ENCODE results near the gene RNU11.
"Not testable (repeated sequence)": the region's sequence is repeated elsewhere in the genome, so short reads cannot be mapped to it uniquely, and the experiment has no call there.

Gene RNU11

DNA sequence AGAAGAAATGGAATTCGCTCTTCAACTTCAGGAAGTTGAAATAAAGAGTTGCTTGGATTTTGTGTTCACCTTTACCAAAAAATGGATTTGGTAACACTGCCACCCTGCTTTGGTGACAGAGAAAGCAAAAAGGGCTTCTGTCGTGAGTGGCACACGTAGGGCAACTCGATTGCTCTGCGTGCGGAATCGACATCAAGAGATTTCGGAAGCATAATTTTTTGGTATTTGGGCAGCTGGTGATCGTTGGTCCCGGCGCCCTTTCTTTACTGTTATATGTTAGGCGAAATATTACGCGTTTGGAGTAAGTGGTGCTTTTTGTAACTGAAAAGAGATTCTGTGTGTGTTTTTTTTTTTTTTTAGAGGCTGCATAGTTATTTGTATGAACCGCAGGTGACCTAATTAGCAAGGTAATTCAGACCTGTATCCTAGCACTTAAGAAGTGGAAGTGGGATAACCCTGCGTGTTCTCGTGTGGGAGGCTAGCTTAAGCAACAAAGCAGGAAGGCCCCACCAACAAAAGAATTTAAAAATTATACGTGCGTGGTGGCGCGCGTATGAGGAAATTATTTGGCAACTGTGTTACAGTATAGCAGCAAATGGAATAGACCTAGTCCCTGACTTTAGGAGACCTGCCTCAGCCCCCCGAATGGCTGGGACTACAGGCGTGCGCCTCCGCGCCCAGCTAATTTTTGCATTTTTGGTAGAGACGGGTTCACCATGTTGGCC is at the start of gene RNU11:
Gene RNU11 (plus strand): TSS at position 127 of the 725 bp plus-strand sequence.
- DNase-seq = peak; percentile 75

DNA sequence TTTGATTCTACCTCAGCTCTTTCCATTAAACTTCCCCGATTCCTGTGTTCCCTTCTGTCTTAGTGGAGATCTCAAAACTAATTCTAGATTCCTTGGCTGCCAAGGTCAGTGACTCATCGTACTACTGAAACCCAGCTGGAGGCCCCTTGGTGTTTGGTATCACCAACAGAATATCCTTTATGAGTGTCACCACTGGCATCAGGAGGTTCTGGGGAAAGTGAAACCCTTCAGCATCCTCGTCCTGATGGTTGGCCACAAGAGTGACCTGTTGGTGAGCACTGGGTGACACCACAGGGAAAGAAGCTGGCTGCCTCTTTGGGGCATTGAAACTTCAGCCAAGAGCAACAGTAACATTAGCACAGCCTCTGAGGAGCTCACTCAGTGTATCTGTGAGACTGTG is 46.7 kb upstream of the RNU11 start:
- no peak for DNase-seq

DNA sequence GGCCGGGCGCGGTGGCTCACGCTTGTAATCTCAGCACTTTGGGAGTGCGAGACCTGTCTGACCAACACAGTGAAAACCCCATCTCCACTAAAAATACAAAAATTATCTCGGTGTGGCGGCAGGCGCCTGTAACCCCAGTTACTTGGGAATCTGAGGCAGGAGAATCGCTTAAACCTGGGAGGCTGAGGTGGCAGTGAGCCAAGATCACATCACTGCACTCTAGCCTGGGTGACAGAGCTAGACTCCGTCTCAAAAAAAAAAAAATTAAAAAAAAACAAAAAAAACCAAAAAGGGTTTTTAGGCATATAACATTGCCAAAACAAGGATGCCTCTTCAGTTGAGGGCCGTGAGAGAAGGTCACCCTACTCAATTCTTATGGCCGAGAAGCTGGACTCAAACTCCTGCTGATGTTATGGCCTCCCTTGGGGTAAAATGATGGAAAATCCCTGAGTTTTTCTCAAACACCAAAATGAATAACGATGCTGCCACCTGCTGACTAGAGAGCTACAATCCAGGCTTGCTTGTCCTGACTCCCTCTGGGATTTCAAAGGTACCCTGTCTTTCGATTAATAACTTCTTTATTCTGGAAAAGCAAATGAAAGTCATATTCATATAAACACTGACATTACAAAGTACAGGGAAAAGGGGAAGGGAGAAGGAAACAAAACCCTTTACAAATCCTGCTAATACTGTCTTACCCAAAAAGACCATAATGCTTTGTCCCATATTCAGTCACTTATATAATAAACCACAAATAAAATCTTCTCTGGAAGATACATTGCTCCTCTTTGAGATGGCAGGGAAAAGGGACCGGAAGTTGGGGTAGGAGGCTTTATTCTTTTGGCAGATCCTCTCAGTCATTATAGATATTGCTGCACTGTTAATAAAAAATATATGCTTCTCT is 45.6 kb upstream of the RNU11 start:
- DNase-seq = no peak

DNA sequence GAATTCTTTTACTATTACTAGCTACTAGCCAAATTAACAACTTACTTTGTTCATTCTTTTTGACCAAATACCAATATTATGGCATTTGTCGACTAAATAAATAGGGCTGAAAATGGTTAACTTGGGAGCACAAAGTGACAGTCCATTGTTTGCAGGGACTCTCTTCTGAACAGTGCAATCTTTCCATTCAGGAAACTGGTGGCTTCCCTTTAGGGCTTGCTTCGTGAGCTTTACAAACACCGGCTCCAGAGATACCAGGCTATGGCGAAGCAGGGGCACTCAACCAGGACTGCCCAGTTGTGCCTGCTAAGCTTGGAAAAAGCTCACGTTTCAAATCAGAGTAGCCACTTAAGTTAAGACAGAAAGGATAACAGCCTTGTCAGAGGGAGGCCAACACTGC is 44.0 kb upstream of the RNU11 start:
- no peak for DNase-seq

DNA sequence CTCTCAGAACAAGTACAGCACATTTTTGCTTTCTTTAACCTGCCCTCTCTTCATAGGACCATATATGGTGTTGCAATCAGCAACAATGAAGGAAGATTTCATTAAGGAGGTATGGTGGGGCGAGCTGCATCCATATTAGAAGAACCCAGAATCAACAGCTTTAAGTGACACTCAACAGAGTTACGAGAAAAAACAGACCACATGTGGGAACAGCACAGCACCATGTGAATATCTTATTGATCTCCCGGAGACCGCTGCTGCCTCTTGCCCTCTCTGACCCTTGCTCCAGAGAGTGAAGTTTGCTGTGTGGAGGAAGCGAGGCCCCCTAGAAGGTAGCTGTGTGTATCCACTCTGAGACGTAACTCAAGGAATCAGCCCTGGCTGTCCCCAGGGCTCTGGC is 43.4 kb upstream of the RNU11 start:
- DNase-seq = no peak

DNA sequence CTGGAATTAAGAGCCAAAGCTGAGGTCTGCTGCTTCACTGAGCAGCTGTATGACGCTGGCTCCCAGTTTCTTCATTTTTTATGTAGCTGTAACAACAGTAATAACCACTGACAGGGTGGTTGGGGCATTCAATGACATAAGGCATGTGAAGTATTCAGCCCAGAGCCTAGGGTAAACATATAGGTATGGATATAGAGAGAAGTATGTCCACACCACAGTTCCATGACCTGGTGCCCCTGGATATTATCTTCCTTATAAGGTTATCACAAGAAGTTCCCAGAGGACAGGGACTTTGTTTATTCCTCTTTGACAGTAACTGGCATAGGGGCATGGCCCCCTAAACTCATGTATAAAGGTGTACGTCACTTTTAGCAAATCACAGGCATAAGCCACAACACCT is 41.6 kb upstream of the RNU11 start:
- no peak for DNase-seq

DNA sequence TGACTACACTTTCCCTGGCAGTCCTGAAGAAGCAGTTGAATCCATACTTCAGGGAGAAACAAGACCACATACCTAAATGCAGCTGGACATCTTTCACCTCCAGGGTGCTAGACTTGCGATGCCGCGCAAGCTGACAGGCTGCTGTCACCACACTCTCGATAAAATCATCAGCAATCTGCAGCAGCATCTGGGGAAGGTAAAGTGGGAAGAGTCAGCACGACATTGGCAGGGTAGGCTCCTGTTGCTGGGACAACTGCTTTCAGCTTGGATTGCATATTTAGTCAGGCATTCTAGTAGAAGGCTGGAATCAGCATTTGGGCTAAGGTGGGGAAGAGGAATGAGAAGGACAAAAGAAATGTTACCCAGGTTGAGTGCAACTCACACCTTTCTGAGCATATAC is 35.2 kb upstream of the RNU11 start:
- DNase-seq = no peak

DNA sequence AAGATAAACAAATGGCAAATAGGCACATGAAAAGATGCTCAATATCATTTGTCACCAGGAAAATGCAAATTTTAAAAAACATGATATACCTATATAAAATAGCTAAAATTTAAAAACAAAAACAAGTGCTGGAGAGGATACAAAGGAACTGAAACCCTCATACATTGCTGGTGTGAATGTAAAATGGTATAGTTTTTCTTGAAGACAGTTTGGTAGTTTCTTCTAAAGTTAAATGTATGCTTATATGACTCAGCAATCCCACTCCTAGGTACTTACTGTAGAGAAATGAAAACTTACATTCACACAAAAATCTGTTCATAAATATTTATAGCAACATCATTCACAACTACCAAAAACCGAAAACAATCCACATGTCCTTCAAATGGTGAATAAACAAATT is 16.7 kb upstream of the RNU11 start:
- DNase-seq = no peak

DNA sequence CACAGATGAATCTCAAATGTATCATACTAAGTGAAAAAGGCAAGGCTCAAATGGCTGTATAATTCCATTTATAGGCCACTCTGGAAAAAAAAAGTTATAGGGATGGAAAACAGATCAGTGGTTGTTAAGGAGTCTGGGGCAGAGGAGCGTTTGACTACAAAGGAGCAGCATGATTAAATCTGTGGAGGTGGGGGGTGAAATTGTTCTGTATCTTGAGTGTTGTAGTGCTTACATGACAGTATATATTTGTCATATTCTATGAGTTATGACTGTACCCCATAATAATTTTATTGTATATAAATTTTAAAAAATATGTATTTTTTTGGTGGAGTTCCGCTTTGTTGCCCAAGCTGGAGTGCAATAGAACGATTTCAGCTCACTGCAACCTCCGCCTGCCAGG is 15.8 kb upstream of the RNU11 start:
- DNase-seq = no peak

DNA sequence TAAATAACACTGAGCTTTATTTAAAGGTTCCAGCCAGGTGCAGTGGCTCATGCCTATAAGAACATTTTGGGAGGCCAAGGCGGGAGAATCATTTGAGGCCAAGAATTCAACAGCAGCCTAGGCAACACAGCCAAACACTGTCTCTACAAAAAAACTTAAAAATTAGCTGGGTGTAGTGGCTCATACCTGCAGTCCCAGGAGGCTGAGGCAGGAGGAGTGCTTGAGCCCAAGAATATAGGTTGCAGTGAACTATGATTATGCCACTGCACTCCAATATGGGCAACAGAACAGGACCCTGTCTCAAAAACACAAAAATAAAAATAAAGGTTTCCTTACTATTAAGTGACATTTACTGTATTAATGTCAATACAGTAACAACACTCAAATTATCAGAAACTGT is 7.6 kb upstream of the RNU11 start:
- no peak for DNase-seq

DNA sequence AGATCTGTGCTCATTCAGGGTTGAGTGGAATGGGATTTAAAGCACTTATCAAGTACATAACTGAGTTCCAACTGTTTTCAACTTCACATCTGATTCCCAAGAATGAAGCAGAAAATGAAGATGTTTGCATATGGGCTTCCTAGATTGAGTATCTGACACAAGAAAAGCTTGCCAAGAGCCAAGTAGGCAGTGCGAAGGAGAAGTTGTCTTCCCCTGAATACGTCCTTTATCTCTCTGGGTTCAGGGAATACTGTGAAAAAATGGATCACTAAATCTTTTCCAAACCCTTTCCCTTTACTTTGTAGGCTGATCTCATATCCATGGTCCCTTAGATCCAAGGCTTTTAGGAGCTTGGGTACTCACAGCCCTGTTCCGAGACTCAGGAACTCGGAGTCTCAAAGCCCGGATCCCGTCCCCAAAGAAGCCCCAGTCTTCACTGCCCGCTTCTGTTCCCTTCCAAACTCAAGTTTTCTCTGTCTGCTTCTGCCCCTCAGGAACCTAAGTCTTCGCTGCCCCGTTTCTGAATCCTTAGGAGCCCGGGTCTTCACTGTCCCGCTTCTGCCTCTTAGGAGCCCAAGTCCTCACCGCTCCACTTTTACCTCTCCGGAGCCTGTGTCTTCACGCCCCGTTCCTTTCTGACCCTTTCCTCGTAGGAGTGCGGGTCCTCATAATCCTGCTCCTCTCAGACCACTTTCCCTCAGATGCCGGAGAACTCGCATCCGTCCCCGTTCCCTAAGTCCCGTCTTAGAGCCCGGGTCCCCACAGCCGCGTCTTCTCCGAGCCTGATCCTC is 6.1 kb upstream of the RNU11 start:
- no peak for DNase-seq

DNA sequence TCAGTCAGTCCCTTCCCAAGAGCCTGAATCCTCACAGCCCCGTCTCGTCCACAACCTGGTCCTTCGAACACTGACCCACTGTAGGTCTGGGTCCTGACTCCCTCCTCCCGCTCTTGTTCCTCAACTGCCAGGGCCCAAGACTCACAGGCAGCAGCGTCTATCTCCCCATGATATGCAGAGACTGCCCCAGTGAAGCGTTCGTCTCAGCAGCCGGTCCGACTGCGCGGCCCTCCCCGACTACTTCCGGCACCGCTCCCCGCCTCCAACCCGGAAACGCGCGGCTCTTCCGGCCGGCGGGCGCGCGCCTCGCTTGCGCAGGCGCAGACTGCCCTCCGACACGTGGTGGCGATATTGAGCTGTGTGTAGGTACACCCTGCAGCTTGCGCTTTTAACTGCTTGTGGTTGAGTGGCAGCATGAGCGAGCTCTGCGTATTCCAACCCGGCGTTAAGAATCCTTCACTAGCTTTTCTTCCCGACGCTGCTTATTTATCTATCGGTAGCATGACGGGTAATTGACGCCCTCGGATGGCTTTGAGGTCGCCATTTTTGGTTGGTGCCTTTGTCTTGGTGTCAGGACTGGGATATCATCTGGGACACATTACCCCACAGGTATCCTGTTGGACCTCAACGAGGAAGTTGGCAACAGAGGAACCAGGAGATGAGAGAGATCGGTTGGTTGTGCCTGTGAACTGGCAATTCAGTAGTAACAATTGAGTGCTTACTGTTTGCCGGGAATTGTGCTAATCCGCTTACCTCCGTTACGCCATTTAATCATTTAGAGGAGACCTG is 5.4 kb upstream of the RNU11 start, which contains the start of gene TAF12:
Gene TAF12 (minus strand): TSS at position 221 of the 789 bp plus-strand sequence. CDS start 20,986 bp downstream, outside the sequence.
- peak; percentile 85 for DNase-seq

DNA sequence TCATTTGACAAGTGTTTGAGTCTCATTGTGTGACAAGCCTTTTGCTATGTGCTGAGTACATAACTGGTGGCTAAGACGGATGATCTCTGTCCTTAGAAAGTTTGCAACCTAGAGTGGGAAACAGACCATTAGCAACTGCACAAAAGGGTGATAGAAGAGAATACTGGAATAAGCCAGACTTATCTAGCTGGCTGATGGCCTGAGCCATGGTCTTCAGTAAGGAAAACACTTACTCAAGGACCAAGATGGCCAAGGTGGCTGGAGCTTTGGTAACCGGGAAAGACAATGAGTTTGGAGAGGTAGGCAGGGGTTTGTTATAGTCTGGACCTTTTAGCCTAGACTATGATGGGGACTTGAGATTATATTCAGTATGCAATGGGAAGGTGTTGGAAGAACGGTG is 3.9 kb upstream of the RNU11 start:
- no peak for DNase-seq

DNA sequence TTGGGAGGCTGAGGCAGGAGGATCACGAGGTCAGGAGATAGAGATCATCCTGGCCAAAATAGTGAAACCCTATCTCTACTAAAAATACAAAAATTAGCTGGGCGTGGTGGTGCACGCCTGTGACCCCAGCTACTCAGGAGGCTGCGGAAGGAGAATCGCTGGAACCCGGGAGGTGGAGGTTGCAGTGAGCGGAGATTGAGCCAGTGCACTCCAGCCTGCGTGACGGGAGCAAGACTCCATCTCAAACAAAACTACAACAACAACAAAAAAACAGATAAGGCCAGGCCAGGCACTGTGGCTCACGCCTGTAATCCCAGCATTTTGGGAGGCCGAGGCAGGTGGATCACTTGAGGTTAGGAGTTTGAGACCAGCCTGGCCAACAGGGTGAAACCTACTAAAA is 3.0 kb upstream of the RNU11 start:
- not testable (repeated sequence) for DNase-seq

DNA sequence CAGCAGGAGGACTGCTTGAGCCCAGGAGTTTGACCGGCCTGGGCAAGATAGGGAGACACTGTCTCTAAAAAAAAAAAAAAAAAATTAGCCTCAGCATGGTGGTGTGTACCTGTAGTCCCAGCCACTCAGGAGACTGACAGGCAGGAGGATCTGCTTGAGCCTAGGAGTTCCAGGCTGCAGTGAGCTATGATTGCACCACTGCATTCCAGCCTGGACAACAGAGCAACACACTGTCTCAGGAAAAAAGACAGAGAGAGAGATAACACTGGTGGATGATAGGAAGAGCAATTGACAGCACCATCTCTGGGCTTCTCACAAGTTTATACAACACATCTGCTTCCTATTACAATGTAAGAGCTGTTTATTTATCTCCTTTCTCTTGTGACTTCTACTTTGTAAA is 2.4 kb upstream of the RNU11 start:
- DNase-seq = no peak

DNA sequence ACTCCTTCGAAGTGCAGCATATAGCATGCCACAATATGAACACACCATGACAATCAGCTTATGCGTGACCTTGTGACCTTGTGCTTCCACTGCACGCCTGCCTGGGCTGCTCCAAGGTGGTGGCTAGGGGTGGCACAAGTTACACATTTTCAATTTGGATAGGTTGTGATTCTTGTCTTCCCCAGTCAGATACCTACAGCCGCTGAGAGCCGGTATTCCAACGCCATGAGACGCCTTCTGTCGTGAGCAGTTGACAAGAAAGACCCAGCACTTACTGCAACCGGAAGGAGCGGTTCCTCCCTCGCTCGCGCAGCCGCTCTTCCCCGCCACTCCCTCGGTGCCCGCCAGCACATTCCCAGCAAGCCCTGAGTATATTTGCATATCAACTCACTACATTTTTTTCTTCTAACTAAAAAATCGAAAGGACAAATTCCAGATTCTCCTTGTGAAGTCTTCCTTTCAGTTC is 359 bp upstream of the RNU11 start:
- peak; percentile 83 for DNase-seq

DNA sequence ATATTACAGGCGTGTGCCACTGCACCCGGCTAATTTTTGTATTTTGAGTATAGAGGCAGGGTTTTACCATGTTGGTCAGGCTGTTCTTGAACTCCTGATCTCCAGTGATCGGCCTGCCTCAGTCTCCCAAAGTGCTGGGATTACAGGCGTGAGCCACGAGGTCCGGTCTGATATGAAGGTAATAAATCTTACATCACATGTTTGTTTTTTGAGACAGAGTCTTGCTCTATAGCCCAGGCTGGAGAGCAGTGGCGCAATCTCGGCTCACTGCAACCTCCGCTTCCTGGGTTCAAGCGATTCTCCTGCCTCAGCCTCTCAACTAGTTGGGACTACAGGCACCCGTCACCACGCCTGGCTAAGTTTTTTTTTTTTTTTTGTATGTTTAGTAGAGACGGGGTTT is 4.7 kb downstream of the RNU11 start:
- not testable (repeated sequence) for DNase-seq

DNA sequence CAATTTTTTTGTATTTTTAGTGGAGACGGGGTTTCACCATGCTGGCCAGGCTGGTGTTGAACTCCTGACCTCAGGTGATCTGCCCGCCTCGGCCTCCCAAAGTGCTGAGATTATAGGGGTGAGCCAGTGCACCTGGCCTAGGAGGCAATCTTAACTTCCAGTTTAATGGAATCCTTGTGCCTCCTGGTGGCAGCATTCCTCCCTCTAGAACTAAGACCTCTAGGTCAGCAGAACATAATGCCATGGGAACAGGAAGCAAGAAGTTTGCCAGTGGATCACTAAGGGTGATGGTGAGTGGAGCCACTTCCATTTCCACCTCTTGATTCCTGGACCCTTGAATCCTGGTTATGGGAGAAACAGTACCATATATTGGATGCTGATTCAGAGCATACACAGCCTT is 5.5 kb downstream of the RNU11 start:
- DNase-seq = not testable (repeated sequence)

DNA sequence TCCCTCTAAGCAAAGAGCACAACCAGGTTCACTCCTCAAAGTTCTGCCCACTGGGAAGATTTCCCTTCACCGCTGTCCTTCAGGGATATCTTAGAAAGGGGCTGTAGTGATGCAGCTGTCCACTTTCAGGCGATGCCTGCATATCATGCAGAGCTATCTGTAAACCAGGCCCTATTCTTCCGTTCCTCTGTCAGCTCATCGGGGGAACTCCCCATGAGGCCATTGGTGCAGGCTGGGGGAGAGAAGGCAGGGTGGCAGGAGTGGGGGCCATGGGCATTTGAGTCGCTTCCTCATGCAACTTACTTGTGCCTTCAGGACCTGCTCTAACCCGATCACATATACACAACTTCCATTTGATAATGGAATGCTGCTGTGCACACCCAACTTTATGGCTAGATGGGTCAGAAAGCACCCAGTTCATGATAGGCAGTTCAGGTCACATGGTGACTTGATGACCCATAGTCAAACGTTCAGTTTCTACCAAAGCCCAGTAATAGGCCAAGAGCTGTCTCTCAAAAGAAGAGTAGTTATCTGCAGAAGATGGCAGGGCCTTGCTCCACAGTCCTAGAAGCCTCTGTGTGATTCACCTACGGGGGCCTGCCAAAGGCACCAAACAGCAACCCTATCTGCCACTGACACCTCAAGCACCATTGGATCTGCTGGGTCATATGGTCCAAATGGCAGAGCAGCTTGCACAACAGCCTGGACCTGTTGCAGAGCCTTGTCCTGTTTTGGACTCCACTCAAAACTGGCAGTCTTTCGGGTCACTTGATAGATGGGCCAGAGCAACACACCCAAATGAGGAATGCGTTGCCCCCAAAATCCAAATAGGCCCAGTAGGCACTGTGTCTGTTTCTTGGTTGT is 7.3 kb downstream of the RNU11 start:
- DNase-seq = not testable (repeated sequence)

DNA sequence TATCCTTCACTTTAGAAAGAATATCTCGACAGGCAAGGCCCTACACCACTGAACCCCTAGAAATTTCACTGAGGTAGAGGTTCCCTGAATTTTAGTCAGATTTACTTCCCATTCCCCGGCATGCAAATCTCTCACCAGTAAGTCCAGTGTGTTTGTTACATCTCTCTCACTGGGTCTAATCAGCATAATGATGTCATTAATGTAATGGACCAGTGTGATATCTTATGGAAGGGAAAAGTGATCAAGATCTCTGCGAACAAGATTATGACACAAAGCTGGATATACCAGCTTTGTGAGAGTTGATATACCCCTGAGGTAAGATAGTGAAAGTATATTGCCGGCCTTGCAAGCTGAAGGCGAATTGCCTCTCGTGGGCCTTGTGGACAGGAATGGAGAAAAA is 7.9 kb downstream of the RNU11 start:
- no peak for DNase-seq

DNA sequence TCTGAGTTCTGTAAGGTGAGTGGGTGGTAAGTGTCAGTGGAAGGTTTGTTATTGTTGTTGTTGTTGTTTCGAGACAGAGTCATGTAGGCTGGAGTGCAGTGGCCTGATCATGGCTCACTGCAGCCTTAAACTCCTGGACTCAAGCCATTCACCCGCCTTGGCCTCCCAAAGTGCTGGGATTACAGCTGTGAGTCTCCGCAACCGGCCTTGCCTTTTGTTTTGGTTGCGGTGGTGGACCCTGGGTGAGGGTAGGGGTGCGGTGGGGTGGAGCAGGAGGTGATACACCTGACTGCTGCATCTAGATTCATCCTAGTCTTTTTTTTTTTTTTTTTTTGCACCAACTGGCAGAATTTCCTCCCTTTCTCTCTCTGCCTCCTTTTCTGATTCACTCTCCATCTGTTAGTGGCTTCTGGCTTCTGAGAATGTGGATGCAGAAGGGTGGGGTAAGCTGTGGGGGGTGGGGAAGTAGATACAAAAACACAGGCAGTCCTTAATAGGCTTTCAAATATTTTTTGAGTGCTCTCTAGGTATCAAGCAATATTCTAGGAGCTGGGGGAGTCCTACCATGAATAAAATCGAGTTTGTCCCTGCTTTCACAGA is 15.6 kb downstream of the RNU11 start:
- no peak for DNase-seq

All from activated CD4-positive, CD25-positive, alpha-beta regulatory T cell treated with anti-CD3 and anti-CD28 coated beads, Interleukin-2, amount 50 U/mL, for 72 hours (primary cell).